ENCODE data around the gene ZNF684.
"Not testable (repeated sequence)": the region's sequence is repeated elsewhere in the genome, so short reads cannot be mapped to it uniquely, and the experiment has no call there.

Gene ZNF684

GRCh38 chr1:40531381-40532061, at the start of gene ZNF684:
TSS of gene ZNF684 (plus strand) at chr1:40531637. CDS start at chr1:40533167, 1,530 bp downstream.
- H3K9me3 ChIP-seq (ENCODE audit: control insufficient read depth, insufficient read depth, low read length): no peaks in the 10 kb centered on the region
- H3K27me3 ChIP-seq (ENCODE audit: control insufficient read depth, insufficient read depth, low read length): no peaks in the 10 kb centered on the region
- H3K4me3 ChIP-seq (ENCODE audit: low read length): peak within 1 kb of the TSS; percentile 94
- WGBS (ENCODE audit: insufficient coverage, insufficient read length): no CpG with 5 or more reads among the region's 35 CpGs
- H3K27ac ChIP-seq (ENCODE audit: low read length): no peak within 1 kb of the TSS
- H3K36me3 ChIP-seq (ENCODE audit: control insufficient read depth, insufficient read depth, low read length): no peaks in the 10 kb centered on the region
- no peaks in the 10 kb centered on the region for H3K4me1 ChIP-seq (ENCODE audit: control insufficient read depth, insufficient read depth, low read length)
- peak; percentile 75 for DNase-seq (ENCODE audit: low read depth, low spot score)

GRCh38 chr1:40495315-40495903, 36.0 kb upstream of the ZNF684 start:
- Histone ChIP-seq H3K27me3 (ENCODE audit: control insufficient read depth, insufficient read depth, low read length) (no peaks in the 10 kb centered on the region; the same call in 1 of the 2 replicates), H3K4me1 (ENCODE audit: control insufficient read depth, insufficient read depth, low read length) (no peaks in the 10 kb centered on the region), H3K9me3 (ENCODE audit: control insufficient read depth, insufficient read depth, low read length) (peaks cover 5% of the 10 kb centered on the region; the same call in 1 of the 2 replicates), H3K4me3 (ENCODE audit: low read length) (no peak overlapping the region), H3K36me3 (ENCODE audit: control insufficient read depth, insufficient read depth, low read length) (no peaks in the 10 kb centered on the region; the same call in 1 of the 2 replicates), H3K27ac (ENCODE audit: low read length) (no peak overlapping the region)
- DNase-seq (ENCODE audit: low read depth, low spot score): no peak
- no CpG with 5 or more reads among the region's 4 CpGs for WGBS (ENCODE audit: insufficient coverage, insufficient read length)

GRCh38 chr1:40502651-40503050, 28.8 kb upstream of the ZNF684 start:
- not testable (repeated sequence) for H3K4me1 ChIP-seq (ENCODE audit: control insufficient read depth, insufficient read depth, low read length); H3K27ac ChIP-seq (ENCODE audit: low read length); H3K4me3 ChIP-seq (ENCODE audit: low read length); H3K27me3 ChIP-seq (ENCODE audit: control insufficient read depth, insufficient read depth, low read length); H3K9me3 ChIP-seq (ENCODE audit: control insufficient read depth, insufficient read depth, low read length); DNase-seq (ENCODE audit: low read depth, low spot score); H3K36me3 ChIP-seq (ENCODE audit: control insufficient read depth, insufficient read depth, low read length)
- WGBS (ENCODE audit: insufficient coverage, insufficient read length): no CpG with 5 or more reads among the region's 4 CpGs

- DNase-seq (ENCODE audit: low read depth, low spot score): no peak
- Histone ChIP-seq H3K4me3 (ENCODE audit: low read length) (peak overlapping the region; percentile 41; the same call in 1 of the 2 replicates), H3K4me1 (ENCODE audit: control insufficient read depth, insufficient read depth, low read length) (no peaks in the 10 kb centered on the region), H3K9me3 (ENCODE audit: control insufficient read depth, insufficient read depth, low read length) (no peaks in the 10 kb centered on the region), H3K36me3 (ENCODE audit: control insufficient read depth, insufficient read depth, low read length) (no peaks in the 10 kb centered on the region), H3K27me3 (ENCODE audit: control insufficient read depth, insufficient read depth, low read length) (no peaks in the 10 kb centered on the region), H3K27ac (ENCODE audit: low read length) (no peak overlapping the region)
- no CpG with 5 or more reads among the region's 6 CpGs for WGBS (ENCODE audit: insufficient coverage, insufficient read length)
Observed at GRCh38 chr1:40507973-40508372, 23.5 kb upstream of the ZNF684 start.

GRCh38 chr1:40508375-40509341, 22.8 kb upstream of the ZNF684 start, which contains the start of gene EXO5:
TSS of gene EXO5 (plus strand) at chr1:40508767. CDS start at chr1:40514545, 5,778 bp downstream.
- Histone ChIP-seq H3K36me3 (ENCODE audit: control insufficient read depth, insufficient read depth, low read length) (no peaks in the 10 kb centered on the region), H3K4me1 (ENCODE audit: control insufficient read depth, insufficient read depth, low read length) (no peaks in the 10 kb centered on the region), H3K9me3 (ENCODE audit: control insufficient read depth, insufficient read depth, low read length) (no peaks in the 10 kb centered on the region), H3K27me3 (ENCODE audit: control insufficient read depth, insufficient read depth, low read length) (no peaks in the 10 kb centered on the region), H3K27ac (ENCODE audit: low read length) (no peak within 1 kb of the TSS), H3K4me3 (ENCODE audit: low read length) (peak within 1 kb of the TSS; percentile 41; the same call in 1 of the 2 replicates)
- WGBS (ENCODE audit: insufficient coverage, insufficient read length): no CpG with 5 or more reads among the region's 76 CpGs
- no peak for DNase-seq (ENCODE audit: low read depth, low spot score)

GRCh38 chr1:40519517-40519916, 11.9 kb upstream of the ZNF684 start:
- no CpG with 5 or more reads among the region's 2 CpGs for WGBS (ENCODE audit: insufficient coverage, insufficient read length)

GRCh38 chr1:40530735-40531380, 579 bp upstream of the ZNF684 start:
- no peak for DNase-seq (ENCODE audit: low read depth, low spot score)
- Histone ChIP-seq H3K27me3 (ENCODE audit: control insufficient read depth, insufficient read depth, low read length) (no peaks in the 10 kb centered on the region), H3K27ac (ENCODE audit: low read length) (no peak overlapping the region), H3K9me3 (ENCODE audit: control insufficient read depth, insufficient read depth, low read length) (no peaks in the 10 kb centered on the region), H3K4me3 (ENCODE audit: low read length) (peak overlapping the region; percentile 94; the same call in 1 of the 2 replicates), H3K36me3 (ENCODE audit: control insufficient read depth, insufficient read depth, low read length) (no peaks in the 10 kb centered on the region), H3K4me1 (ENCODE audit: control insufficient read depth, insufficient read depth, low read length) (no peaks in the 10 kb centered on the region)
- WGBS (ENCODE audit: insufficient coverage, insufficient read length): 100% methylated on average over 2 of the region's 5 CpGs

More at GRCh38 chr1:40519517-40519916, 11.9 kb upstream of the ZNF684 start:
- no peaks in the 10 kb centered on the region; the same call in 1 of the 2 replicates for H3K9me3 ChIP-seq (ENCODE audit: control insufficient read depth, insufficient read depth, low read length)
- no peaks in the 10 kb centered on the region for H3K4me1 ChIP-seq (ENCODE audit: control insufficient read depth, insufficient read depth, low read length)
- H3K4me3 ChIP-seq (ENCODE audit: low read length): no peak overlapping the region
- H3K27ac ChIP-seq (ENCODE audit: low read length): no peak overlapping the region
- H3K27me3 ChIP-seq (ENCODE audit: control insufficient read depth, insufficient read depth, low read length): no peaks in the 10 kb centered on the region
- no peak for DNase-seq (ENCODE audit: low read depth, low spot score)
- H3K36me3 ChIP-seq (ENCODE audit: control insufficient read depth, insufficient read depth, low read length): 0 out of 2 replicates have a peak, but pooled peaks cover 4% of the 10 kb centered on the region

- WGBS (ENCODE audit: insufficient coverage, insufficient read length): no CpG with 5 or more reads among the region's 3 CpGs
- Histone ChIP-seq H3K36me3 (ENCODE audit: control insufficient read depth, insufficient read depth, low read length) (no peaks in the 10 kb centered on the region), H3K4me1 (ENCODE audit: control insufficient read depth, insufficient read depth, low read length) (no peaks in the 10 kb centered on the region), H3K9me3 (ENCODE audit: control insufficient read depth, insufficient read depth, low read length) (no peaks in the 10 kb centered on the region), H3K27me3 (ENCODE audit: control insufficient read depth, insufficient read depth, low read length) (no peaks in the 10 kb centered on the region), H3K27ac (ENCODE audit: low read length) (no peak overlapping the region), H3K4me3 (ENCODE audit: low read length) (peak overlapping the region; percentile 94; the same call in 1 of the 2 replicates)
- DNase-seq (ENCODE audit: low read depth, low spot score): no peak
Observed at GRCh38 chr1:40532062-40532389, 589 bp downstream of the ZNF684 start.

- Histone ChIP-seq H3K27ac (ENCODE audit: low read length) (no peak overlapping the region), H3K9me3 (ENCODE audit: control insufficient read depth, insufficient read depth, low read length) (no peaks in the 10 kb centered on the region), H3K27me3 (ENCODE audit: control insufficient read depth, insufficient read depth, low read length) (no peaks in the 10 kb centered on the region), H3K4me3 (ENCODE audit: low read length) (no peak overlapping the region), H3K4me1 (ENCODE audit: control insufficient read depth, insufficient read depth, low read length) (no peaks in the 10 kb centered on the region), H3K36me3 (ENCODE audit: control insufficient read depth, insufficient read depth, low read length) (no peaks in the 10 kb centered on the region)
- DNase-seq (ENCODE audit: low read depth, low spot score): no peak
Observed at GRCh38 chr1:40532844-40533424, 1.5 kb downstream of the ZNF684 start.

GRCh38 chr1:40534589-40534988, 3.2 kb downstream of the ZNF684 start:
- no peaks in the 10 kb centered on the region for H3K9me3 ChIP-seq (ENCODE audit: control insufficient read depth, insufficient read depth, low read length)
- no peak for DNase-seq (ENCODE audit: low read depth, low spot score)
- no peak overlapping the region for H3K27ac ChIP-seq (ENCODE audit: low read length)
- no peak overlapping the region for H3K4me3 ChIP-seq (ENCODE audit: low read length)
- no peaks in the 10 kb centered on the region for H3K27me3 ChIP-seq (ENCODE audit: control insufficient read depth, insufficient read depth, low read length)
- no peaks in the 10 kb centered on the region for H3K36me3 ChIP-seq (ENCODE audit: control insufficient read depth, insufficient read depth, low read length)
- H3K4me1 ChIP-seq (ENCODE audit: control insufficient read depth, insufficient read depth, low read length): no peaks in the 10 kb centered on the region

Measured in iPS DF 6.9 (cell line).